Measurements from ENCODE around the gene PRKAG2.

- no peak for TF ChIP-seq CTCF (IDR thresholded peaks at IDR 0.05; ENCODE audit: low read length)
- TF ChIP-seq EZH2 (IDR thresholded peaks at IDR 0.05; ENCODE audit: borderline replicate concordance, low read length) = no peak
Observed at GRCh38 chr7:151812967-151813366, 63.9 kb downstream of the PRKAG2 start.

Measured in OCI-LY1 (cell line).